Mesodermal cell (in vitro differentiated cells): Measurements from ENCODE around the gene ST6GALNAC1.
"Not testable (repeated sequence)": the region's sequence is repeated elsewhere in the genome, so short reads cannot be mapped to it uniquely, and the experiment has no call there.

ENCODE experiments used
- H3K27ac ChIP-seq: 2 replicates; pipeline ENCODE4 v1.7.0; 2013; ENCODE audit warnings: mild to moderate bottlenecking, low read depth, low read length, moderate library complexity; ENCODE audit not compliant: severe bottlenecking
- H3K36me3 ChIP-seq: 2 replicates; pipeline ENCODE4 v1.7.1; 2013; ENCODE audit warnings: mild to moderate bottlenecking, low read length, moderate library complexity; ENCODE audit not compliant: control insufficient read depth, insufficient read depth
- H3K4me1 ChIP-seq: one replicate; pipeline ENCODE4 v1.7.1; 2013; ENCODE audit warnings: mild to moderate bottlenecking, low read length; ENCODE audit not compliant: insufficient read depth, control insufficient read depth, poor library complexity, severe bottlenecking
- H3K4me3 ChIP-seq: 2 replicates; pipeline ENCODE4 v1.7.0; 2013; ENCODE audit warnings: low read length, control low read depth, mild to moderate bottlenecking; ENCODE audit not compliant: insufficient read depth, poor library complexity, severe bottlenecking; ENCODE audit errors: extremely low read depth
- H3K9me3 ChIP-seq: 2 replicates; pipeline ENCODE4 v1.7.1; 2013; ENCODE audit warnings: mild to moderate bottlenecking, low read length, moderate library complexity; ENCODE audit not compliant: control insufficient read depth
- WGBS, 2 experiments: methylation state at CpG; one replicate each; pipeline ENCODE4 v1.1.5; 2013; ENCODE audit warnings: missing lambda C conversion rate in 2 of 2; ENCODE audit not compliant: insufficient coverage in 2 of 2; 5-methylcytosine and 5-hydroxymethylcytosine counted together

The ST6GALNAC1 gene

DNA sequence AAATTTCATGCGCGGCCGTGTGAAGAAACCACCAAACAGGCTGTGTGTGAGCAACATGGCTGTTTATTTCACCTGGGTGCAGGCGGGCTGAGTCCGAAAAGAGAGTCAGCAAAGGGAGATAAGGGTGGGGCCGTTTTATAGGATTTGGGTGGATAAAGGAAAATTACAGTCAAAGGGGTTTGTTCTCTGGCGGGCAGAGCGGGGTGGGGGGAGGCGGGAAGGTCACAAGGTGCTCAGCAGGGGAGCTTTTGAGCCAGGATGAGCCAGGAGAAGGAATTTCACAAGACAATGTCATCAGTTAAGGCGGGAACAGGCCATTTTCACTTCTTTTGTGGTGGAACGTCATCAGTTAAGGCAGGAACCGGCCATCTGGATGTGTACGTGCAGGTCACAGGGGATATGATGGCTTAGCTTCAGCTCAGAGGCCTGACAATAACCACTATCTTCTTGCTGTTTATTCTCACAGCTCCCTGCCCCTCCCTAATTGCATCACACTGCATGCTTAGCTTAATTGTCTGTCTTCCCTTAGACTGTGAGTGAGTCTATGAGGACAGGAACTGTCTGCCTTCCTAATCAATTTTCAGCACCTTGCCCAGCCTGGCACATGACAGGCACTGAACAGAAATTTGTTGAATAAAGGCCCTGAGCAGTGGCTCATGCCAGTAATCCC, 32.3 kb downstream of the ST6GALNAC1 start:
- not testable (repeated sequence) for H3K36me3 ChIP-seq, H3K27ac ChIP-seq, H3K4me1 ChIP-seq, H3K9me3 ChIP-seq, H3K4me3 ChIP-seq
- WGBS, 2 experiments = 60 to 66% methylated on average over 2 to 4 of the region's 13 CpGs

DNA sequence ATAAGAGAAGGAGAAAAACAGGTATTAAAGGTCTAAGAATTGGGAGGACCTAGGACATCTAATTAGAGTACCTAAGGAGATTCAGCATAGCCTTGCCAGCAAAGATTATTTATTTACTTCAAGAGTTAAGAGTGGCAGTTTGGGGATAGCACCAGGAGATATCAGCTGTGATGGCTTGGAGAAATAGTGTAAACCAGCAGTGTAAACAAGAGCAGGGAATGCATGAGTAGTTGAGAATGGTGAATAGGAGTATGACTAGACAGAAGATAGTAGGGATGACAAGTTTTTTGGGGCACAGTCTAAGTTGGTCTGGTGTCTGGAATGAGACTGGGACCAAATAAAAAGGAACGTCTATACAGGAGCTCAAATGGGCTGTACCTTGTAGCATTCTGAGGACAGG, 36.9 kb downstream of the ST6GALNAC1 start:
- WGBS, 2 experiments = 71% methylated on average over 1 of the region's 1 CpG; no CpG with 5 or more reads in 1 of the 2 experiments
- not testable (repeated sequence) for H3K36me3 ChIP-seq, H3K4me3 ChIP-seq

DNA sequence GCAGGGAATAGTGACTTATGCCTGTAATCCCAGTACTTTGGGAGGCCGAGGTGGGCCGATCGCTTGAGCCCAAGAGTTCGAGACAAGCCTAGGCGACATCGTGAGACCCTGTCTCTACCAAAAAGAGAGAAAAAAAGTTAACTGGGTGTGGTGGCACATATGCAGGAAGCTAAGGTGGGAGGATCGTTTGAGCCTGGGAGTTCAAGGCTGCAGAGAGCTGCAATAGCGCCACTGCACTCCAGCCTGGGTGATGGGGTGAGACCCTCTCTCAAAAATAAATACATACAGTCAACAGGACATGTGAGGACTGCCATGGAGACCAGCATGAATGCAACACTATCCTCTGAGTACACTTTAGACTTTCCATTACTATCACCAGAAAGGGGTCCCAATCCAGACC, 42.5 kb downstream of the ST6GALNAC1 start:
- peaks cover 7% of the 10 kb centered on the region for H3K9me3 ChIP-seq
- no peaks in the 10 kb centered on the region for H3K36me3 ChIP-seq
- H3K27ac ChIP-seq = no peak overlapping the region
- H3K4me1 ChIP-seq = peaks cover 10% of the 10 kb centered on the region
- 89 to 98% methylated on average over 7 of the region's 8 CpGs for WGBS, 2 experiments
- no peak overlapping the region for H3K4me3 ChIP-seq

More for the DNA sequence above, 36.9 kb downstream of the ST6GALNAC1 start:
- not testable (repeated sequence) for H3K9me3 ChIP-seq, H3K27ac ChIP-seq, H3K4me1 ChIP-seq

DNA sequence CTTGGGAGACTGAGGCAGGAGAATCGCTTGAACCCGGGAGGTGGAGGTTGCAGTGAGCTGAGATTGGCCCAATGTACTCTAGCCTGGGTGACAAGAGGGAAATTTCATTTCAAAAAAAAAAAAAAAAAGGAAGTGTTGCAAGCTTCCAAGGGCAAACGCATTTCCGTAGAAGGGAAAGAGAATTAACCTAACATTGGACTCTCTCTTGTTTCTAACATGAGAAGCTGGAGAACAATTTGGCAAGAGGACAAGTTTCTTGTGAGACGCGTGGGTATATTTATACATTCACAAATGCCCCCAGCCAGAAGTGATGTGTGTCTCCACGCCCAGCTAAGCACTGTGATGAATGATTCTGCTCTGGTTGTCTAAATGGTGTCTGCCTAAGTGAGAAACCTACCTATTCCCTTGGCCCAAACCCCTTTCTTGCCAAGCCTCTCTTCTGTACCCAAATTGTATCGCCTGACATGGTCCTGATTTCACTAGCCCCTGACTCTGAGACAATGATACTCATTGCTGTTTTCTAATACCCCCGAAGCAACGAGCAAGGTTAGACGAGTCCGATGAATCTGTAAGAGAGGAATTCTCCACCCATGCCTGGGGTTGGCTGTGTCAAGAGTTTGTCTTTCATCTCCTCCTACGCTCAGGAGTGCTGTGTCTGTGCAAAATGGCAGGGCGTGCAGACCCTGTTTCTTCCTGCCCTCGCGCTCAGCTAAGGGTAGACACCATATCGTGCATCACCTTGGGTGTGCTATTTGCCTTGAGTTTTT, 43.7 kb downstream of the ST6GALNAC1 start:
- H3K27ac ChIP-seq = no peak overlapping the region
- peaks cover 7% of the 10 kb centered on the region for H3K9me3 ChIP-seq
- no peaks in the 10 kb centered on the region for H3K36me3 ChIP-seq
- H3K4me3 ChIP-seq = no peak overlapping the region
- peaks cover 10% of the 10 kb centered on the region for H3K4me1 ChIP-seq
- WGBS, 2 experiments = 92 to 98% methylated on average over 7 to 14 of the region's 17 CpGs

DNA sequence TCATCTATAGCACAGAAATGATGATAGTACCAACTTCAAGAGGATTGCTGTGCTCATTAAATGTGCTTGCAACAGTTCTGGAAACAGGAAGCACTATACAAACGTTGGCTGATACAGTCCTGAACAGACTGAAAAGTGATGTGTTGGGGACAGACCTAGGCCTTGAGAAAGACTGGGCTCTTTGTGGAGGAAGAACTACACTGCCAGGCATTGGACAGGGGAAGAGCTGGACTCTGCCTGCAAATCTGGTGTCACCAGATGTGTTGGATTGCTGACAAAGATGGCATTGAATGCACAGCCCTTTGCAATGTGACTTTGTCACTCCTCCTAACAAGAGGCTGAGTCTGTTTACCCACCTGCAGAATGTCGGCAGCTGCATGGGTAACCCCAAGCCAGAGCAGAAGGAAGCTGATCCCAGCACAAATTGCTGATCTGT, 45.5 kb downstream of the ST6GALNAC1 start:
- H3K4me3 ChIP-seq = no peak overlapping the region
- H3K36me3 ChIP-seq = no peaks in the 10 kb centered on the region
- WGBS, 2 experiments = 66 to 88% methylated on average over 2 of the region's 2 CpGs
- peaks cover 10% of the 10 kb centered on the region for H3K4me1 ChIP-seq
- H3K27ac ChIP-seq = no peak overlapping the region
- H3K9me3 ChIP-seq = peaks cover 4% of the 10 kb centered on the region

DNA sequence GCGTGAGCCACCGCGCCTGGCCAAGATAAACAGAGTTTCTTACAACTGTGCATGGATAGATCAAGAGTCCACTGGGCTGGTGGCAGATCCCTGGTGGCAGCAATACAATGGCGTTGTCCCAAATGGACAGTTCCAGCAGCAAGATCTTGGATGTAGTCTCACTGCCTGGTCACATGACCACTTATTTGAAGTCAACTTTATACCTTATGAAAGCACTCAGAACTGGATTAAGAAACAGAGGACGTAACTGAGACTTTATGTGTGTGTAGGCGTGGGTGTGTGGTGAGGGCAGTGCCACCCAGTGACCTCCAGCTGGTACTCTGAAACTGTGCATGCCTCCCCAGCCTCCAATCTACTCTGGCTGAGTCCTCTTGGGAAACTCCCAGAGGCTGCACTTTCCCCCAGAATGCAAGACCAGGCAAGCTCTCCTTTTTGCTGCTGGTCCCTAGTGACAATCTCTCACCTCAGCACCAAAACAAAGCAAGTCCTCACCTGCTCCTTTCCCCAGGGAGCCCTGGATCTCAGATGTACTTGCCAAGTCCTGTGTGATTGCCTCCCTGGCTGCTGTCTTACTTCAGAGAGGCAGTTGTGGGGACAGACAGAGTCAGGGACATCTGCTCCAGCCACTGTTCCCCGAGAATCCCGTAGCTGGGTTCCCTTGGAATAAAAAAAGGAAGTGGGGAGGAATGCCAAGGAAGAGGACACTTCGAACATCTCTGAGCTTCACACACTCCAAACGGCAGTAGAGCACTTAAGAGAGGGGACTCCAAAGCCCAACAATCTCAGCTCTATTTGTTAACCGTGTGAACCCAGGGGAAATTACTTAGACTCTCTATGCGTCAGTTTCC, 46.2 kb downstream of the ST6GALNAC1 start:
- Histone ChIP-seq H3K4me1 (peaks cover 10% of the 10 kb centered on the region), H3K27ac (no peak overlapping the region), H3K4me3 (no peak overlapping the region), H3K36me3 (no peaks in the 10 kb centered on the region), H3K9me3 (no peaks in the 10 kb centered on the region)
- 92% methylated on average over 9 to 12 of the region's 12 CpGs for WGBS, 2 experiments

DNA sequence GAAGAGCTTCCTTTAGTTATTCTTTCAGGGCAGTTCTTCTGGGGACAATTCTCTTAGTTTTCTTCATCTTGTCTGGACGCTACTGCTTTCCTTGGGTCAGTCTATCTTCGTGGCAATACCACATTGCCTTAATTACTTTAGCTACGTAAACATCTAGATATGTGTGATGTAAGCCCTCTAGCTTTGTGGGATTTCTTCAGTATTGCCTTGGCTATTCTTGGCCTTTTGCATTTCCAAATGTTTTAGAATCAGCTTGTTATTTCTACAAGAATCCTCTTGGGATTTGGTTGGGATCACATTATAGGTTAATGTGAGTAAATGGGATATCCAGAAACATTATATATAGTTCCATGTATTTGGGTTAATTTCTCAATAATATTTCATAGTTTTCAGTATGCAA, 48.9 kb downstream of the ST6GALNAC1 start:
- Histone ChIP-seq H3K36me3 (no peaks in the 10 kb centered on the region), H3K9me3 (no peaks in the 10 kb centered on the region), H3K4me3 (no peak overlapping the region), H3K4me1 (peaks cover 5% of the 10 kb centered on the region), H3K27ac (no peak overlapping the region)
- whole genome bisulfite sequencing, 2 experiments = no CpG with 5 or more reads among the region's 3 CpGs

DNA sequence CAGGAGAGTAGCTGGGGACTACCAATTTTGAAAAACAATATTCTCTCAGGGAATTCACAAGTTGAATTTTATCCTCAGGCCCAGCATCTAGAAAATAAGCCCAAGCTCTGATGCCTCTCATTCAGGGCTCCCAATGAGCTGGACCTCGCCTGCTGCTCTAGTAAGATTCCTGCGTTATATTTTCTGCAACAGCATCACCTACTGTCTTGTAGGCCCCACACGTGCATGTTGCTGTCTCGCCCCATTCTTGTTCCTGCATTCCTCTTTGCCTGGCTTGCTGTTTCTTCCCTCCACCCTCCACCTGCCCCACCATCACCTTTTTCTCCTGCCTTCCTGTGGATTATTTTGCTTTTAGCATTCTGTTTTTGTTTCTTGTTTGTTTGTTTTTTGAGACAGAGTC, 49.6 kb downstream of the ST6GALNAC1 start:
- Histone ChIP-seq H3K36me3 (no peaks in the 10 kb centered on the region), H3K4me3 (no peak overlapping the region), H3K27ac (no peak overlapping the region), H3K9me3 (no peaks in the 10 kb centered on the region), H3K4me1 (peaks cover 5% of the 10 kb centered on the region)
- WGBS, 2 experiments = 87 to 94% methylated on average over 4 of the region's 4 CpGs

DNA sequence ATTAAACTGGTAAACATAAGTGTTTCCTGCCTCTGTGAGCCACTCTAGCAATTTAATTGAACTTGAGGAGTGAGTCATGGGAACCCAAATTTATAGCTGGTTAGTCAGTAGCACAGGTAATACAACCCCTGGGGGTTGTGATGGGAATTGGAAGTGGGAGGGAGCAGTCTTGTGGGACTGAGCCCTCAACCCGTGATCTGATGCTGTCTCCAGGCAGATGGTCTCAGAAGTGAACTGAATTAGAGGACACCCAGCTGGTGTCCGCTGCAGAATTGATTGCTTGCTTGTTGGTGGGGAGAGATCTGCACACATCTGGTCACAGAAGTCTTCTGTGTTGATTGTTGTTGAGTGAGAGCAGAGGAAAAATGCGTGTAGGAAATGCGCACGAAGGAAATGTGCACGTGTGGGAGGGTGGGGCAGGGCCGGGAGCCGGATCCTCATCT, 50.2 kb downstream of the ST6GALNAC1 start:
- peaks cover 5% of the 10 kb centered on the region for H3K4me1 ChIP-seq
- WGBS, 2 experiments = 86 to 88% methylated on average over 6 to 8 of the region's 8 CpGs
- H3K4me3 ChIP-seq = no peak overlapping the region
- no peaks in the 10 kb centered on the region for H3K9me3 ChIP-seq
- H3K36me3 ChIP-seq = no peaks in the 10 kb centered on the region
- no peak overlapping the region for H3K27ac ChIP-seq

DNA sequence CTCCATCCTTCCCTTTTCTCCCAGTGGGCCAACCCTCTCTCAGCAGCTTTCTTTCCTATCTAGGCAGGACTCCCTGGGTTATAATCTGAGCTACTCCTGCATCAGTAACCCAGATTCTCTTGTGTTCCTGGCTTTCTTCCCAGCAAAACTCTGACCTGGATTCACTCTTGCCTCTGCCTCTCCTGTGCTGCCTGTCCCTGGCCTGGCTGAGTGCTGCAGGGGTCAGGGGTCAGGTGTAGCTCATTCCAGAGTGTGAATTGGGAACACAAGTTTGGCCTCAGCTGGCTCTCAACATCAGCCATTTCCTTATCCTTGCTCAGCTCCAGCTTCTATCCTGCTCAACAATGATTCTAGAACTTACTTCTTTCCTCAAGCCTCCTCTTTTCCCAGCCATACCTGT, 55.4 kb downstream of the ST6GALNAC1 start:
- Histone ChIP-seq H3K9me3 (no peaks in the 10 kb centered on the region), H3K27ac (no peak overlapping the region), H3K4me3 (no peak overlapping the region), H3K36me3 (no peaks in the 10 kb centered on the region), H3K4me1 (peaks cover 3% of the 10 kb centered on the region)
